GM18526 (cell line): ENCODE data around the gene GTSE1.

Experiments
- POLR2A ChIP-seq: IDR thresholded peaks from 3 replicates; pipeline ENCODE4 v1.6.1; 2011; ENCODE audit not compliant: insufficient read length; ENCODE audit errors: extremely low read depth

GTSE1 gene

DNA sequence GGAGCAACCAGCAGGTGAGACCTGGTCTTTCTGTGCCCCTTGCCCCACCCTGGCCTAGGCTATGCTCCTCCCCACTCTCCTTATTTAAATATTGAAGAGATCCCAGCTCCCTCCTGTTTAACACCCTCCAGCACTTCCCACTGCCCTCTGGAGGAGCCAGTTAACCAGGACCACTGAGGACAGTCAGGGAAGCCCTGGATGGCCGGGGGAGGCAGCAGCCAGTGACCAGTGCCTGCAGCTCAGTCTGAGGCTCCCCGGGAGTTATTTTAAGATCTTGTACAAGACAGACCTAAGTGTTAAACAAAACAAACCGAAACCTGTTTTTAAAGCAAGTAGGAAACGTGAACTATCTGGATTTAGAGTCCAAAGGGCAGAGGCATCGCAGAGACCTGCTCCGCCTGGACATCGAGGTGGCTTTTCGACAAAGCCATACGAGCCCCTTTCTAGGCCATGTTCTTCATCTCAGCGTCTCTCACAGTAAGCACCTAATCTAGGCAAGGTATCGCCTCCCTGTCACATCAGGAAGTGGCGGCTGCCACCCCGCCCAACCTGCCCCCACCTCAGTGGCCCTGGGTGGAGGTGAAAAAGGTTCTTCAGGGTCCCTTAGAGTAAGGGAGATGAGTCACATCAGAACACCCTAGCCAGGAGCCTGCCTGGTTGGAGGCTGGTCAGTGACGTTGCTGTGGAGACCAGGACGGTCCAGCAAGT lies 74.1 kb downstream of the GTSE1 start:
- no peak for TF ChIP-seq POLR2A

DNA sequence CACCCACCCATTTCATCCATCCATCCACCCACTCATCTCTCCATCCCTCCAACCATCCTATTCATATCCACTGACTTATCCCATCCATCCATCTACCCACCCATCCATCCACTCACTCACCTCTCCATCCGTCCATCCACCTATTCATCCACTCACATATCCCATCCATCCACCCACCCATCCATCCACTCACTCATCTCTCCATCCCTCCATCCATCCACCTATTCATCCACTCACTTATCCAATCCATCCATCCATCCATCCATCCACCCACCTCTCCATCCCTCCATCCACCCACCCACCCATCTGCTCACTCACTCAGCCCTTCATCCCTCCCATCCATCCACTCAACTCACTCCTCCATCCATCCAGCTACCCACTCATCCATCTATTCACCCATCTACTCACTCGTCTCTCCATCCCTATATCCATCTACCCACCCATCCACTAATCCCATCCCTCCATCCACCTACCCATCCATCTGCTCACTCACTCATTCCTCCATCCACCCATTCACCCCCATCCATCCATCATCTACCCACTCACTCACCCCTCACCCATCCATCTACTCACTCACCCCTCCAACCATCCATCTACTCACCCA lies 75.1 kb downstream of the GTSE1 start:
- no peak for TF ChIP-seq POLR2A

DNA sequence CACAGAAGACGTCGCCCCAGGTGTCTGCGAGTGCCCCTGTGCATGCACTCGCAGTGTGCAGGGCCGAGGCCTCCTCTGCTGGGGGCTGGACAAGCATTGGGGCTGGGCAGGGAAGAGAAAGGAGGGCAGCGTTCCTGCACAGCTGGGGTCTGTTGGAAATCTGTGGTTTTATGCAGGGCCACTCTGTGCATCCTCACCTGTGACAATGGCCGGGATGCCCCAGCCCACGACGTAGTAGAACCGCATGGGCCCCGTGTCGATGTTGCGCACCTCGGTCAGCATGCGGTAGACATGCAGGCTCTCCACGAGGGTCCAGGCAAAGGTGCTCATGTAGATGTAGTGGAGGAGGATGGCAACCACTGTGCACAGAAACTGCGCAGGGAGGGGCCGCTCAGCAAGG lies 76.0 kb downstream of the GTSE1 start:
- no peak for TF ChIP-seq POLR2A

DNA sequence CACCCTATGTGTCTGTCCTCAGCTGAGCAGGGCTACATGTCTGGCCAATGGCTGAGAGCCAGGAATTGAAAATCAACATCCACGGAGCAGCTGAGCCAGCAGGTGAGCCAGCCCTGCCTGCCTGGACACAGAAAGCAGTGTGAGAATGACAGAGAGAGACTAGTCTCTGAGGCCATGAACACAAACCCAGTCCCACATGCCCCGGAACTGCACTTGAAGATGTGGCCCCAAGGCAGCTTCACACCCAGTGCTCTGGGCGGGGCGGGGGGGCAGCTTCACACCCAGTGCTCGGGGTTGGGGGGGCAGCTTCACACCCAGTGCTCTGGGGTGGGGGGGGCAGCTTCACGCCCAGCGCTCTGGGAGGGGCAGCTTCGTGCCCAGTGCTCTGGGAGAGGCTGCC lies 76.5 kb downstream of the GTSE1 start:
- TF ChIP-seq POLR2A: no peak

DNA sequence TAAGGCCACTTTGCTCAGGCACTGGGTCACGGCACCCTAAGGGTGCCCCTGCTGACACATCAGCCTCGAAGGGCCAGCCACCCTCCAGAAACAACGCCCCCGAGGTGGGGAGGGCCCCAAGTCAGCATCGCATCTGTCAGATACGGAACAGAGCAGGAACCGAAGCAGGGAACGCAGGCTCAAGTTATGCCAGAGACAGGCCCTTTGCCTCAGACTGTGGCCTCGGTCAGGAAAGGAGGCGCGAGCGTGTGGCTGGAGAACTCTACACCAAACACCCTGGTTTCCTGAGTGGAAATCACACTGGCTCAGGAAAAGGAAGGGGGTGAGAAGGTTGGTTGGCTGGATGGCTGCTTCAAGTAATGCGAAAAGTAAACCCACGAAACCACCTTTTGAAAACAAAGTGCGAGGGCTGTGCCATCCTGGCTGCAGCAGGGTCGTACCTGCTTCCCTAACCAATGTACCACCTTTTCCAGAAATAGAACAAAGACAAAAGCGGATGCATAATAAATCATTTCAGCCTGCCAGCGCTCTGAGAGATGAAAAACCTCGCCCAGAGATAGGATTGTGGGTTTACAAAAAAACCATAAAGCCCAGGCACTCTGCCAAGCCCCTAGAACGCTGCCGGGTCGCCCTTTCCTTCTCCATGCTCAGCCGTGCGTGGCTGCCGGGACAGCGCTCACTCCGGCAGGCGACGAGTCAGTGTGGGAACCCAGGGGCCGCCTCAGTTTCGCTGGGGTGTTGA lies 77.4 kb downstream of the GTSE1 start:
- TF ChIP-seq POLR2A: no peak

DNA sequence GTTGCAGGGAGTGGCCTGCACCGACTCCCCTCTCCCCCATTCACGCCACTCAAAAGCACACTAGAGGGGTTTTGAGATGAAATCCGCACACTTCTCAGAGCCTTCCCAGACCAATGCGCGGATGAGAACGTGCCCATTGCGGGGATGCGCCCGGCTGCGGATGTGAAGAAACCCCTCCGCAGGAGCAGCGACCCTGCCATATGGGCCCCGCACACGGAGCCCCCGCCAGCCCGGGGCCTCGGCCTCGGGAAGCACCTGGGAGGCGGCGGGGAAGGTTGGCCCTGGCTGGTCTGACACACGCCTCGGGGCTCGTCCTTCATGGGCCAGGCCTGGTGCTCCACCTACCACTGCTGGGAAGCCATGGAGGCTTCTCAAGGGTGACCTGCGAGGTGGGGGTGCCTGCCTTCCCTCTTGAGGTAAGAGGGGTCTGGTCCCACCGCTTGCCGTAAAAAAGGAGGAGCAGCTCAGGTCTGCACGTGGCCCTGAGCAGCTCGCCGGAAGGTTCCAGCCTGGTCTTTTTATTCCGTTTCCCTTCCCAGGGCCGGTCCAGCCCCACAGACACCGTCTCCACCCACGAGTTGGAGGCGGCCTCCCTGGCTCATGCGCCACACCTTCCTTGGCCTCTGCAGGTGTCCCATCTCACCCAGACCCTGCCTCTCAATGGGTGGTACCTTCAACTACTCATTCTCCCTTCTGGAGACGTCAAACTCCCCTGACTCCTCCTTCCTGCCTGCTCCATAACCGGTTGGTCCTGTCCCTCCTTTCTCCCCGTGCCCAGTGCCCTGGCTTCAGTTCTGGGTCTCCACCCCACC lies 78.2 kb downstream of the GTSE1 start:
- no peak for TF ChIP-seq POLR2A

DNA sequence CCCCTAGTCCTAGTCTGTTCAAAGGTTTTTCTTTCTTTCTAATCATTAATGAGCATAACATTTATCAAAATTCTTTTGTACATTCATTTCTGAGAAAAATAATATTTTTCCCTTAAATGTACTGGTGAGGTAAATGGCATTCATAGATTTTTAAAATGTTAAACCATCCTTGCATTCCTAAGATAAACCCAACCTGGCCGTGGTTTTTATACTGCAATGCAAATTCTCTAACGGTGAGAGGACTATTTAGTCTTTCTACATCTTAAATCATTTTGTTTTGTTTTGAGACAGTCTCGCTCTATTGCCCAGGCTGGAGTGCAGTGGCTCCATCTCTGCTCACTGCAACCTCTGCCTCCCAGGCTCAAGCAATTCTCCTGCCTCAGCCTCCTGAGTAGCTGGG lies 79.4 kb downstream of the GTSE1 start:
- no peak for TF ChIP-seq POLR2A

DNA sequence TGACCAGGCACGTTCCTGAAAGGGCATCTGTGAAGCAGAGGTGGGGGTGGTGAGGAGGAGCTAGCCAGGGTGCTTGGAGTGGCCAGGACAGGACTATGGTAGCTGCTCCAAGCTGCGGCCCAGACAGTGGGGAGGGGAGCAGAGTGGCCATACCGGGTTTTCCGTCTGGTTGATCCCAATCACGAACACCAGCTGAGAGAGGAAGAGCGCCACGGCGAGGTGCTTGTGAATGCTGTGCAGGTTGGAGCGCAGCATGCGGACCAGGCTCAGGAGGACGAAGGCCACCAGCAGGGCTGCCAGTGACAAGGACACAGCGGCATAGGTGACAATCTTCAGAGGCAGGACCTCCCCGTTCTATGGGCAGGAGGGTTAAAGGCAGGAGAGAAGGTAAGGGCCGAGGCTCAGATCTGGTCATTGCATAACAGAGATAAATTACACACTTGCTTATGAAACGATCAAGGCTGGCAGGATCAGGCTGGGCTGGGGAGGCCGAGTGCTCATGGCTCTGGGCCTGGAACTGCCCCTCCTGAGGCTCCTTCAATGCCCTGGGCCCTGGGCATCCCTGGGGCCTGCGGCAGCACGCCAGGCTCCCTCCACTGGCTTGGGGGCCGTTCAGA lies 80.3 kb downstream of the GTSE1 start:
- no peak for TF ChIP-seq POLR2A

DNA sequence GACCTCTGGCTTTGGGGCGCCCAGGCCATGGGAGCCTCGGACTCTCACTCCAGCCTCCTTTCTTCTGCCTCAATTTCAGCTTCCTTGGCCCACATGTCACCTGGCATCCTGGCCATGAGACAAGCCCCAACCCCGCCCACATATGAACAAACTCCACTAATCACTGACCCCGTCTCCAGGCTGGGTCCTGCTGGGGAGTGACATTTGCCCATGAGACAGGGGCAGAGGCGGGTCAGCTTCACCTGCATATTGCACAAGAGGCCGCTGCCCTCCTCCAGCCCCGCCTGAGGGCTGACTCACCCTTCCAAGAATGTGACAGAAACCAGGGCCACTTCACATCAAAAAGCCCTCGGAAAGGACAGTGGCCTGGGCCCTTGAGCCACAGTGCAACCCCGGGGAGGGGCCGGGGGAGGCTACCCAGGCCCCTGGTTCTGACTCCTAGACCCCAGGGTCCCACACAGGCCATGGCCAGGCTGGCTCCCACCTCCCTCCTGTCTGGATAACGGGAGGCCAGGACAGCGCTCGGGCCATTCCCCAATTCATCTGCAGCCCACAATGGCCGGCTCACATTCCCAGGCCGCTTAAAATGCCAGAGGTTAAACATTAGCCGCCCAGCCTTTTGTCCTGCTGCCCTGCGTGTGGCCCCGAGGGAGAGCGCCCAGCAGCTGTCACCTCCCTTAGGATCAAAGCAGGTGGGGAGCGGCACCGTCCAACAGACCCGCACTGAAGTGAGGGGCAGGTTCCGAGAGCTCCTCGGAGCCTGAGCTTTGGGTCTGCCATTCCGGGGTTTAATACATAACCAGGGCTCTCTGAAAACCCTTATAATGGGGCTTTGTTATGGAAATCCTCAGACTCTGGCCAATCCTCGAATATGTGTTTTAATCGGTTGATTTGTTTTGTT lies 81.1 kb downstream of the GTSE1 start:
- no peak for TF ChIP-seq POLR2A

DNA sequence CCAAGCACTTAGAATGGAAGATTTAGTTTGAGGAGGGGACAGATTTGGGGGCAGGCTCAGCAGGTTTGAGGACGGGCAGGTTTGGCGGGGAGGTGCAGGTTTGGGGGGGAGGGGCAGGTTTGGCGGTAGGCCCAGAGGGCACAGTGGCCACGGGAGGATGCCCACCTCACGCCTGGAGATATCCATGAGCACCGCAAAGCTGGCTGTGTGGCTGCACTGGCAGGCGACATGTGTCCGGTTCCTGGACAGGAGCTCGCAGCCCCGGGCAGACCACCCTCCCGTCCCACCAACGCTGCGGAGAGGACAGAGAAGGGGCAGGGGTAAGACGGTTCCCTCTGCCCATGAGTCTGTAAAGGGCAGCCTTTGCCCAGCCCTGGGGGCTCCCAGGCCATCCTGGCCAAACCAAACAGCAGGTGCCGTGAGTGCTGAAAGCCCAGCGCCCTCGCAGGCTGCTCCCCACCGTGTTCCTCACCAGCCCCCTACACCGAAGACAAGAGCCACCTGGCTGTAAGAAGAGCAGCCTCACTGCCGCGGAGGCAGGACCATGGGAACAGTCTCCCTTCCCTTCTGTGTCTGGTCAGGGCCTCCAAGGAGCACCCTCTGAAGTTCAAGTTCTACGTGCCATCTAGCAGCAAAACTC lies 81.9 kb downstream of the GTSE1 start:
- TF ChIP-seq POLR2A: no peak

DNA sequence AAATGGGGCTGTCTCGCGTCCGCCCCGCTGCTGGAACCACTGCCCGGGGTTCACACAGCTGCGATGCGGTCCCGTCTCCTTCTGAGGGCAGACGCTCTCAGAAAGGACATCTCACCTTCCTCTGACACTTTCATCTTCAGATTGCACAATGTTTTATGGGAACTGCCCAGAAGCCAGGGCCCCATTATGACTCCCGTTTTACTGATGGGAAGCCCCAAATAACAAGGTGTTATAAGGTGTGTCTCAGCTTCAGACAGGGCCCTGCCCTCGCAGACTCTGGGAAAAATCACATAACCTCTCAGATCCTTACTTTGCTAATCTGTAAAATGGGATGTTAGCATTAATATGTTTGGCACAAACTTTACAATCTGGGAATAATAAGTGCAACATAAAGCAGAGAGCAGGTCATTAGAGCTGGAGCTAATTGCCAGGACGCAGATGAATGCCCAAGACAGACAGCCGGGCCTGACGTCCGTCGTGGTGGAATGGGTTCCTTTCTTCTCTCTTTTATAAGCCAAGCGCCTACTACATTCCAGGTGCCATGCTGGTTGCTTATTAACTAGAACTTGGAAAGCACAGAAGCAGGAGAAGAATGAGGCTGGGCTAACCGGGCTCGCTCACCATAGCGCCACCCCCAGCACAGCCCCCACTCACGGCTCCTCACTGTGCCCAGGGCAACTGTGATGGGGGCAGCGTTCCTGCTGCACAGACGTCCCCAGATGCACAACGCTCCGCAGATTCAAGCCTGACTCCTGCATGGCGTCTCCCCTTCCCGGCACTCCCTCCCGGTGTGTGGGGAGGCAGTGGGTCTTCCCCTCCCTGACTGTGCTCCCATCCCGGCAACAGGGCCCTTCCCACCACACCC lies 82.6 kb downstream of the GTSE1 start:
- TF ChIP-seq POLR2A: no peak

DNA sequence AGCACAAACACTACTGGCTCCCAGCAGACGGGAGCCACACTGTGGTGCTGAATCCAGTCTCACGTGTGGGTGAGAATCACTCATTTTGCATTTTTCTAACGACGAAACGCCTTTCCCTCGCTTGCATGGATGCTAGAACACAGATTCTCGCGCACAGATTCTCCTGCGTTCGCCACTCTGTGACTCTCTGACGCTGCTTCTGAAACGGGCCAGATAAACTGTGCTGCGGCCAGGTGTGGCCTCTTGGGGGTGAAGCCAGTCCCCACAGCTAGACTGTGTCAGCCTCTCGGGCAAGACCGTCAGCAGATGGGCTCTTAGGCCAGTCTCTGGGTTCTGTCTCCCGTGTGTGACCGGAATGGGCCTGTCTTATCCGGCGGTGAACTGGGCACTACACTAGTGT lies 83.4 kb downstream of the GTSE1 start:
- TF ChIP-seq POLR2A: no peak
